CD8-positive, alpha-beta memory T cell (primary cell): ENCODE measurements around the gene F10. TPM values are rescaled to one million over a fixed set of nuclear protein-coding genes. Genes with fewer than 3 reads are reported as not detected.

Source experiments
- CTCF ChIA-PET: fragments of 350-600 bp; sonication (Branson Sonifier 250); formaldehyde crosslinking; loops from one replicate; lab custom pipeline; 2021; ENCODE audit warnings: antibody characterized with exemption; lab: Charles Lee
- POLR2A ChIA-PET: fragments of 350-600 bp; sonication (Branson Sonifier 250); formaldehyde crosslinking; loops from one replicate; lab custom pipeline; 2021; ENCODE audit warnings: antibody characterized with exemption; lab: Charles Lee
- DNase-seq, 5 donors: peaks; one replicate each; pipeline versions ENCODE4 v3.0.0 to v3.0.0-alpha.2; 2020 to 2022; ENCODE audit warnings: mixed read lengths in 1 of 5
- H3K27ac ChIP-seq: one replicate; pipeline ENCODE4 v1.7.0; 2013; ENCODE audit warnings: low read depth, mild to moderate bottlenecking, low read length, moderate library complexity
- H3K27me3 ChIP-seq: 2 replicates; pipeline ENCODE4 v1.7.0; 2013; ENCODE audit warnings: low read length, mild to moderate bottlenecking; ENCODE audit not compliant: insufficient read depth, poor library complexity, severe bottlenecking
- H3K36me3 ChIP-seq: 2 replicates; pipeline ENCODE4 v1.7.0; 2013; ENCODE audit warnings: mild to moderate bottlenecking, low read length, moderate library complexity; ENCODE audit not compliant: insufficient read depth
- H3K4me1 ChIP-seq: 2 replicates; pipeline ENCODE4 v1.7.0; 2013; ENCODE audit warnings: mild to moderate bottlenecking, low read length, moderate library complexity; ENCODE audit not compliant: insufficient read depth
- H3K4me3 ChIP-seq: 2 replicates; pipeline ENCODE4 v1.7.0; 2013; ENCODE audit warnings: mild to moderate bottlenecking, low read length
- H3K9me3 ChIP-seq: 2 replicates; pipeline ENCODE4 v1.7.0; 2013; ENCODE audit warnings: mild to moderate bottlenecking, low read length
- H3K27ac Mint-ChIP-seq, 8 donors: one replicate each; pipeline ENCODE4 v1.8.0; 2020 to 2021; ENCODE audit warnings: mixed read lengths in 8 of 8, mild to moderate bottlenecking in 6 of 8, inconsistent platforms in 3 of 8, moderate library complexity in 3 of 8
- H3K27me3 Mint-ChIP-seq, 2 donors: one replicate each; pipeline ENCODE4 v1.8.0; 2020 to 2021; ENCODE audit warnings: mixed read lengths in 2 of 2, mild to moderate bottlenecking in 1 of 2, moderate library complexity in 1 of 2
- H3K36me3 Mint-ChIP-seq, 3 donors: one replicate each; pipeline ENCODE4 v1.8.0; 2020 to 2021; ENCODE audit warnings: mixed read lengths in 3 of 3, inconsistent platforms in 1 of 3, mild to moderate bottlenecking in 1 of 3
- H3K4me1 Mint-ChIP-seq, 3 donors: one replicate each; pipeline ENCODE4 v1.8.0; 2020 to 2021; ENCODE audit warnings: mixed read lengths in 3 of 3, inconsistent platforms in 1 of 3, mild to moderate bottlenecking in 1 of 3
- H3K4me3 Mint-ChIP-seq, 7 donors: one replicate each; pipeline ENCODE4 v1.8.0; 2020 to 2021; ENCODE audit warnings: mixed read lengths in 7 of 7, mild to moderate bottlenecking in 6 of 7, moderate library complexity in 4 of 7, inconsistent platforms in 2 of 7
- H3K9me3 Mint-ChIP-seq, 5 donors: one replicate each; pipeline ENCODE4 v1.8.0; 2020 to 2022; ENCODE audit warnings: mixed read lengths in 5 of 5, mild to moderate bottlenecking in 3 of 5, moderate library complexity in 2 of 5, inconsistent platforms in 1 of 5
- polyA plus RNA-seq: library from polyadenylated mRNA; unstranded; fragments of 300-500 nt; fragmentation: Illumina TruSeq; gene quantifications from one replicate; pipeline ENCODE4 v1.2.3, GENCODE V29; 2021
- total RNA-seq, 2 experiments: library from RNA; stranded (reverse); gene quantifications; one replicate each; pipeline ENCODE4 v1.2.3, GENCODE V29; 2021

Gene F10
- total RNA-seq (not detected), polyA plus RNA-seq (not detected)

- Mint-ChIP-seq H3K4me1 (no peaks in the 10 kb centered on the region), H3K9me3 (no peaks in the 10 kb centered on the region), H3K4me3 (no peak within 1 kb of the TSS), H3K36me3 (no peaks in the 10 kb centered on the region), H3K27ac (peak within 1 kb of the TSS in 1 of 8 donors; percentile 57), H3K27me3 (peaks cover 10 to 33% of the 10 kb centered on the region in 2 donors)
- Histone ChIP-seq H3K27me3 (no peaks in the 10 kb centered on the region), H3K36me3 (no peaks in the 10 kb centered on the region), H3K27ac (no peak within 1 kb of the TSS), H3K9me3 (no peaks in the 10 kb centered on the region), H3K4me3 (no peak within 1 kb of the TSS), H3K4me1 (no peaks in the 10 kb centered on the region)
- CTCF ChIA-PET: no interaction called here
- POLR2A ChIA-PET: no interaction called here
- no peak for DNase-seq
Measured at GRCh38 chr13:113122550-113123225, at the start of gene F10. Gene F10, plus strand, starts transcription at chr13:113122799. Its CDS starts 57 bp downstream, at chr13:113122856.

- no peak overlapping the region for H3K4me3 Mint-ChIP-seq
- ChIA-PET POLR2A (no interaction called here), CTCF (no interaction called here)
- H3K9me3 Mint-ChIP-seq: peaks cover 0 to 2% (median 0%) of the 10 kb centered on the region in 5 donors
- Histone ChIP-seq H3K4me1 (no peaks in the 10 kb centered on the region), H3K27ac (no peak overlapping the region), H3K27me3 (no peaks in the 10 kb centered on the region), H3K4me3 (no peak overlapping the region), H3K9me3 (no peaks in the 10 kb centered on the region), H3K36me3 (no peaks in the 10 kb centered on the region)
- peak in 1 of 5 donors; percentile 5 for DNase-seq
- peaks cover 9 to 57% (median 29%) of the 10 kb centered on the region in 3 donors for H3K36me3 Mint-ChIP-seq
- no peaks in the 10 kb centered on the region for H3K27me3 Mint-ChIP-seq
- no peak overlapping the region for H3K27ac Mint-ChIP-seq
- H3K4me1 Mint-ChIP-seq: no peaks in the 10 kb centered on the region
Measured at GRCh38 chr13:113073942-113074341, 48.7 kb upstream of the F10 start.

GRCh38 chr13:113074401-113074800 lies 48.2 kb upstream of the F10 start:
- H3K9me3 ChIP-seq: no peaks in the 10 kb centered on the region
- Mint-ChIP-seq H3K27ac (no peak overlapping the region), H3K9me3 (peaks cover 0 to 2% (median 0%) of the 10 kb centered on the region in 5 donors), H3K27me3 (no peaks in the 10 kb centered on the region), H3K36me3 (peaks cover 9 to 57% (median 29%) of the 10 kb centered on the region in 3 donors), H3K4me3 (no peak overlapping the region), H3K4me1 (no peaks in the 10 kb centered on the region)
- H3K4me3 ChIP-seq: no peak overlapping the region
- DNase-seq: peak in 1 of 5 donors; percentile 36
- no peaks in the 10 kb centered on the region for H3K36me3 ChIP-seq
- no peaks in the 10 kb centered on the region for H3K27me3 ChIP-seq
- ChIA-PET CTCF (no interaction called here), POLR2A (no interaction called here)
- H3K27ac ChIP-seq: no peak overlapping the region
- H3K4me1 ChIP-seq: no peaks in the 10 kb centered on the region

- no peak overlapping the region for H3K4me3 ChIP-seq
- no peaks in the 10 kb centered on the region for H3K27me3 ChIP-seq
- Mint-ChIP-seq H3K9me3 (peaks cover 0 to 2% (median 0%) of the 10 kb centered on the region in 5 donors), H3K36me3 (peaks cover 9 to 57% (median 29%) of the 10 kb centered on the region in 3 donors), H3K4me3 (no peak overlapping the region), H3K27ac (no peak overlapping the region), H3K27me3 (no peaks in the 10 kb centered on the region), H3K4me1 (no peaks in the 10 kb centered on the region)
- ChIA-PET POLR2A (no interaction called here), CTCF (no interaction called here)
- H3K27ac ChIP-seq: no peak overlapping the region
- H3K36me3 ChIP-seq: no peaks in the 10 kb centered on the region
- H3K9me3 ChIP-seq: no peaks in the 10 kb centered on the region
- peak in 1 of 5 donors; percentile 36 for DNase-seq
- H3K4me1 ChIP-seq: no peaks in the 10 kb centered on the region
Measured at GRCh38 chr13:113074876-113075275, 47.7 kb upstream of the F10 start.

- H3K27ac Mint-ChIP-seq: no peak overlapping the region
- Histone ChIP-seq H3K27me3 (no peaks in the 10 kb centered on the region), H3K4me3 (no peak overlapping the region), H3K27ac (no peak overlapping the region), H3K4me1 (no peaks in the 10 kb centered on the region), H3K9me3 (no peaks in the 10 kb centered on the region), H3K36me3 (no peaks in the 10 kb centered on the region)
- H3K9me3 Mint-ChIP-seq: peaks cover 0 to 2% (median 0%) of the 10 kb centered on the region in 5 donors
- CTCF ChIA-PET: no interaction called here
- peaks cover 9 to 50% (median 23%) of the 10 kb centered on the region in 3 donors for H3K36me3 Mint-ChIP-seq
- DNase-seq: peak in 1 of 5 donors; percentile 40
- POLR2A ChIA-PET: no interaction called here
- no peaks in the 10 kb centered on the region for H3K4me1 Mint-ChIP-seq
- H3K27me3 Mint-ChIP-seq: no peaks in the 10 kb centered on the region
- H3K4me3 Mint-ChIP-seq: no peak overlapping the region
Measured at GRCh38 chr13:113075711-113076110, 46.9 kb upstream of the F10 start.

GRCh38 chr13:113076681-113077401 lies 45.8 kb upstream of the F10 start:
- no peak overlapping the region for H3K27ac Mint-ChIP-seq
- no peaks in the 10 kb centered on the region for H3K4me1 Mint-ChIP-seq
- H3K4me3 Mint-ChIP-seq: no peak overlapping the region
- no peaks in the 10 kb centered on the region for H3K27me3 ChIP-seq
- H3K9me3 ChIP-seq: no peaks in the 10 kb centered on the region
- H3K9me3 Mint-ChIP-seq: peaks cover 0 to 2% (median 0%) of the 10 kb centered on the region in 5 donors
- H3K4me1 ChIP-seq: no peaks in the 10 kb centered on the region
- POLR2A ChIA-PET: no interaction called here
- CTCF ChIA-PET: no interaction called here
- no peaks in the 10 kb centered on the region for H3K27me3 Mint-ChIP-seq
- no peaks in the 10 kb centered on the region for H3K36me3 ChIP-seq
- H3K36me3 Mint-ChIP-seq: peaks cover 9 to 42% (median 15%) of the 10 kb centered on the region in 3 donors
- H3K4me3 ChIP-seq: no peak overlapping the region
- peak in 1 of 5 donors; percentile 33 for DNase-seq
- H3K27ac ChIP-seq: no peak overlapping the region

- POLR2A ChIA-PET: no interaction called here
- H3K27me3 Mint-ChIP-seq: no peaks in the 10 kb centered on the region
- peaks cover 0 to 2% (median 0%) of the 10 kb centered on the region in 5 donors for H3K9me3 Mint-ChIP-seq
- DNase-seq: peak in 1 of 5 donors; percentile 38
- H3K9me3 ChIP-seq: no peaks in the 10 kb centered on the region
- H3K4me3 Mint-ChIP-seq: no peak overlapping the region
- peaks cover 6 to 39% (median 12%) of the 10 kb centered on the region in 3 donors for H3K36me3 Mint-ChIP-seq
- H3K4me3 ChIP-seq: no peak overlapping the region
- no peaks in the 10 kb centered on the region for H3K4me1 ChIP-seq
- H3K27ac Mint-ChIP-seq: no peak overlapping the region
- CTCF ChIA-PET: no interaction called here
- no peaks in the 10 kb centered on the region for H3K27me3 ChIP-seq
- no peaks in the 10 kb centered on the region for H3K36me3 ChIP-seq
- H3K27ac ChIP-seq: no peak overlapping the region
- no peaks in the 10 kb centered on the region for H3K4me1 Mint-ChIP-seq
Measured at GRCh38 chr13:113077566-113077952, 45.0 kb upstream of the F10 start.
